Measurements from ENCODE around the gene DICER1. TPM values are rescaled to one million over a fixed set of nuclear protein-coding genes. Genes with fewer than 3 reads are reported as not detected.
A peak's percentile ranks its signal among the peaks of the same experiment; 100 is the strongest.

DICER1 gene
- total RNA-seq, 1 donor from 2014 or later, result 57.7 TPM

- ATAC-seq, result no peak
These were observed 35.3 kb downstream of the DICER1 start for GRCh38 chr14:95121911-95122620.

- ATAC-seq, result no peak
These were observed 38.0 kb downstream of the DICER1 start for GRCh38 chr14:95119336-95119735.

- no peak for ATAC-seq
These were observed 39.2 kb downstream of the DICER1 start for GRCh38 chr14:95117937-95118721.

DNA sequence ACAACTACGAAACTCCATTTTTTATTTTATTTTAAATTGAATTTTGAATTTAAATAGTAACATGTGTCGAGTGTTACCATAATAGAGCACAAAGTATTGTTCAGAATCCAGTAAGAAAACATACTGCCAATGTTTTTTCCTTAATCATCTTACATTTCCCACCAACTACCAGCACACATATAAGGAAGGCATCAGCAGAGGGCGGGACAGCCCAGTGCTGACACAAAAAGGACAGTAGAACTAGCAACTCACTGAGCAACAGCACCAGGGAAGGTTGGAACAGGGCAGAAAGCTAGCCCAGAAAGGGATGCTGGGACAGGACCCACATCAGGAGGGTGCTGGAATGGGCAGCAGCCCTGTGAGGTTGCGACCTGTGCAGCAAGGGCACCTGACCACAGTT is 43.9 kb downstream of the DICER1 start:
- ATAC-seq, result no peak

- ATAC-seq, result no peak
These were observed 45.7 kb downstream of the DICER1 start for GRCh38 chr14:95111507-95112164.

DNA sequence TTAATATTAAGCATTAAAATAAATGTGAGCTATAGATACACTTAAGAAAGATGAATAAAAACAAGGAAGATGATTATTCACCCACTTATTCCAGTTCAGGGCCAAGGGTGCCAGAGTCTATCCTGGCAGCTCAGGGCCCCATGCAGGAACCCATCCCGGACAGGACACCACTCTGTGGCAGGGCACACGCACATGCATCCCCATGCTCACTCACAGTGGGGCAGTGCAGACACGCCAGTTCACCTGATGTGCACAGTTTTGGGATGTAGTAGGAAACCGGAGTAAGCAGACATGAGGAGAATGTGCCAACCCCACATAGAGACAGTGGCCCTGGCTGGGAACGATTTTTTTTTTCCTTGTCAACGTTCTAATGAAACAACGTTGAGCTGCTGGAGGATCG is 47.2 kb downstream of the DICER1 start:
- no peak for ATAC-seq

DNA sequence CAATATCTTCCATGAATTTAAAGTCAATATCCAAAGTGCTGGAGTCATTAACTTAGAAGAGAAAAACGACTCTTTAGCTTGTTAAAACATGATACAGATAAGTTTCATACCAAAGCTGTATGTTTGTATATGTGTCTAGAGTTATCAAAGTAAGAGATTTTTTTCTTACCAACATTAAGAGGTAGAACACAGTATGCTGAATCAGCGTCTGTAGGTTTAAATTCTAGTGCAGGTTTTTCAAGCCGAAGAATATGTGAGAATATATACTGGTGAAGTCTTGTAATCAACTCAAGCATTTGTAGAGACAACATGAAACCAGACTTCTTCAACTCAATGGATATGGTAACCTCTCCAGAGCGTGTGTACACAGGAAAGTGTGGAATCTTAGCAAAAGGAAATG is 49.6 kb downstream of the DICER1 start:
- no peak for ATAC-seq

GRCh38 chr14:95106971-95107370 is 50.4 kb downstream of the DICER1 start:
- ATAC-seq, result no peak

GRCh38 chr14:95104911-95105310 is 52.4 kb downstream of the DICER1 start:
- ATAC-seq, result no peak

DNA sequence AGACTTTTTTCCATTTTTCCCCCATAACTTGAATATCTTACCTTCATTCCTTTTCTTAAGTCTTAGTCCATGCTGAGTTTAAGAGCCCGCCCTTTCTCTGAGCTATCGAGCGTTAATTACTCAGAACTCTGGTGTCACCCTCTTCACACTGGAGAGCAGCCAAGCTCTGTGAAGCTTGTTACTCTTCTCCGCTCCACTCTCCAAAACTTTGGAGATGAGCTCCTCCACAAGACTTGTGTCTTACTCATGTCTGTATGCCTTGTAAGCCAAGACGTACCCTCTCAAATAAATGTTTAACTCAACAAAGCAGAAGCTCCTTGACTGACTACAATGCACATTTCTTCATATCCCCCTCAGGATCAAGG is 54.7 kb downstream of the DICER1 start:
- no peak for ATAC-seq

DNA sequence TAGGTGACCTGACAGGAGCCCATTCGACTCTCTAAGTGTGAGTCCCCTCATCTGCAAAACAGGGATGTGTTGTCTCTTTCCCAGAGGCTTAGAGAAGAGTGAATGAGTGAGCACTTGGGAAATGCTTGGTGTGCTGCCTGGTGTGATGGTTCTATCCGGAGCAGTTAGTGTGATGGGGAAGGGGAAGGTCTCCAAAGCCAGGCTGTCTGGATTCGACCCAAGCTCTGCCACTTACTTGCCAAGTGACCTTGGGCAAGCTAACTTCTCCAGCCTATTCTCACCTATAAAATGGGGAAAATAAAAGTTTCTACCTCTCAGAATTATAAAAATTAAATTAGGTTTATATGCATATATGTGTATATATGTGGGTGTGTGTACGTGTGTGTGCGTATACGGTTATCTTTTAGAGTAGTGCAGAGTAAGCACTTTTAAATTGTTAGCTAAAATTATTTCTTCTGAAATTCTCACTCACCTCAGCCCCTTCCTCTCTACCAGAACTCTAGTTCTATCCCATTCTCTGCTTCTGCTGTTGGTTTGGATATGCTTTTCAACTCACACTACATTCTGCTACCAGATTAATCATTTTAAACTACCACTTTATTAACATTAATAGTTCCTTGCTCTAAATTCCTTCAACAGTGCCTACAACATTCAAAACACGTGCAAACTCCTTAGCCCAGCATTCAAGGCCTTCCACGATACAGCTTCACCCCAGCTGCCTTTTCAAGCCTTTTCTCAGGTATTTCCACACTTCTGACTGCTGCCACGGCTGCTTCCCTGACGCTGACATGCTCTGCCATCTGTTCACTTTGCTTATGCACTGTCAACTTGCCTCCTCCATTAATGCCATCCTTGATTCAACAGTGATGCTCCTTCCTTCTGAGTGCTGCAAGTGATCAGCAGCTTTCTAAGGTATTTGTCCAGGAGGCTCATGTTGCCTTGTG is 55.3 kb downstream of the DICER1 start:
- ATAC-seq, result no peak

GRCh38 chr14:95098984-95099599 is 58.2 kb downstream of the DICER1 start:
- ATAC-seq, result peak; percentile 72

DNA sequence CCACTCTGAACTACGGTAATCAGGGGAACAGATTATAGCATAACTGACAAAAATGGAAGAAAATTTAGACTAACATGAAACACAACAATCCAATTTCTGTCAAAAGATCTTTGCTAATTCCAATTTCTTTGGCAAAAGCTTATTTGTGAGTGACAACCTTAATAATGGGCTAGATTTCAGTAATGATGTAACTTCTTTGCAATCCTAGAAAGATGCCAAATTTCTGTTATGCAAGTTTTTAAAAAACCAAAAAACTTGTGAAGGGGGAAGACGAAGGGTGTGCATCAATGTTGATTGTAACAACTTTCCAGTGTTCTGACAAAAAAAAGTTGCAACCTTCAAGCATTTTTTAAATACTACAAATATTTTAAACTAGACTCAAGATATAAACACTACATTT is 59.9 kb downstream of the DICER1 start:
- no peak for ATAC-seq

GRCh38 chr14:95096476-95096875 is 60.9 kb downstream of the DICER1 start:
- no peak for ATAC-seq

- no peak for ATAC-seq
These were observed 61.3 kb downstream of the DICER1 start for GRCh38 chr14:95095996-95096395.

GRCh38 chr14:95092723-95093122 is 64.6 kb downstream of the DICER1 start:
- no peak for ATAC-seq

GRCh38 chr14:95091581-95091980 is 65.7 kb downstream of the DICER1 start:
- ATAC-seq, result no peak

- ATAC-seq, result no peak
These were observed 68.7 kb downstream of the DICER1 start for GRCh38 chr14:95088665-95089064.

- ATAC-seq, result no peak
These were observed 69.7 kb downstream of the DICER1 start for GRCh38 chr14:95087619-95088018.

DNA sequence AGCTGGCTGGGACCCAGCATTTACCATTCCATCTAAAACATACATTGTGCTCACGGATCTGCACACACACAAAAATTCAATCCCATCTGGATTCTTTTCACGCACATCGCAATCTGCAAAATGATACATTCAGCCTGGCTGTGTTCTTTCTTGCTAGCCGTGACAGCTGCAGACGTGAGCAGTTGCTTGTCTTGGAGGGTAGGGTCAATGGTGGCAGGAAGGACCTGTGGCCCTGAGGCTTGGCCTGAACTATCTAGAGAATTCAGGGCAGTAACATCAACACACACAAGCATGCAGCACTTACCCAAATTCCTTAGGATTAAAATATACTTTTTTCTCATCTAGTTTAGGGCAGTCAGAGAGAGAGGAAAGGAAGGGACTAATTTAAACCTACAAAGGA is 72.0 kb downstream of the DICER1 start:
- no peak for ATAC-seq

GRCh38 chr14:95078867-95079266 is 78.5 kb downstream of the DICER1 start:
- ATAC-seq, result peak; percentile 13

DNA sequence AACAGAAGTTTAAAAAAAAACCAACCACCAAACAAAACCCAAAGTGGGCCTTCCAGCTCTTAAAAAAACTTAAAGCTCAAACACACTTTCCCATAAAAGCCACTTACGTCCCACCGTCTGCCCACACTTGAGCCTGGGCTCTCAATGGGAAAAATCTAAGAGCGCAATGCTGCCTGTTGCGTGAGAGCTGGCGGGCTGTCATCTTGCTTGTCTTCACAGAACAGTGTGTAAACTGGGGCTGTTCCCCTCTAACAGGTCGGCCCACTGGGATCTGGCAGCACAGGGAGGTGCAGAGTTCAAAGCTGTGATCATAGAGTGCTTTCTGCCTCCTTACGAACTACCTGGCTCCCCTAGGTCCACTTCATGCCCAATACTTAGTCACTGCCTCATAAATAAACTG is 80.0 kb downstream of the DICER1 start:
- no peak for ATAC-seq

Measured in esophagus mucosa (tissue), 1 donor.